ENCODE measurements around the gene PIGBOS1.
"Not testable (repeated sequence)": the region's sequence is repeated elsewhere in the genome, so short reads cannot be mapped to it uniquely, and the experiment has no call there.

PIGBOS1 gene

DNA sequence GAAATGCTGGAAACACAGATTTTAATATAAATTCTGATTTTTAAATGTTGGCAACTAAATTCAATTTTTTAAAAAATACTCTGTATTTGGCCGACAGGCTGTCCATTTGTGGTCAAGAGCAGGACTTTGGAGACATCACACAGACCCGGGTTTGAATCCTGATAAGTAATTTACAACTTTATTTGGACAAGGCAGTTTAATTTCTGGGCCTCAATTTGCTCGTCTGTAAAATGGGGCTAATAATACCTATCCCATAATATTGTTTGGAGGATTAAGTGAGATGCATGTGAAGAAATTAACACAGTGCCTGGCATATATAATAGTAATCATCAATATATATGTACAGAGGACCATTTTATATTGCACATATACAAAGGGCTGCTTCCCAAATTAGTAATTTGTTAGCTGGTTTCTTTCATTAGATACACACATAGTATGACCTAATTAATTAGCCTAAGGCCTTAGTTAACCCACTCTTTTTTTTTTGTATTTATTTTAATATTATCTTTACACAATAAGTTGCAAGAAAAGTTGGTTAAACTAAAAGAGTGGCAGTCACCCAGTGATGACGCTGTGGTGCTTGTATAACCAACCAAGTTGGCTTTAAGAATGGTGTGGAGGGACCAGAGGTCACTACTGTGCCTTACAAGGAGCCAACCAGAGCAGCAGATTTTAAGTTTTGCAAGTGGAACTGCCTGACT, 764 bp upstream of the PIGBOS1 start:
- Histone ChIP-seq H3K27ac (peak overlapping the region; percentile 77 to 100 (median 95)), H3K4me3 (peak overlapping the region; percentile 55 to 99 (median 76))

DNA sequence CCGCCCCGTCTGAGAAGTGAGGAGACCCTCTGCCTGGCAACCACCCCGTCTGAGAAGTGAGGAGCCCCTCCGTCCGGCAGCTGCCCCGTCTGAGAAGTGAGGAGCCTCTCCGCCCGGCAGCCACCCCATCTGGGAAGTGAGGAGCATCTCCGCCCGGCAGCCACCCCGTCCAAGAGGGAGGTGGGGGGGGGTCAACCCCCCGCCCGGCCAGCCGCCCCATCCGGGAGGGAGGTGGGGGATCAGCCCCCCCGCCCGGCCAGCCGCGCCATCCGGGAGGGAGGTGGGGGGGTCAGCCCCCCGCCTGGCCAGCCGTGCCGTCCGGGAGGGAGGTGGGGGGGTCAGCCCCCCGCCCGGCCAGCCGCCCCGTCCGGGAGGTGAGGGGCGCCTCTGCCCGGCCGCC, 16.1 kb downstream of the PIGBOS1 start:
- not testable (repeated sequence) for H3K27ac ChIP-seq, H3K4me3 ChIP-seq

- H3K4me3 ChIP-seq: no peak overlapping the region
- H3K27ac ChIP-seq: no peak overlapping the region
Observed at GRCh38 chr15:55297315-55297714, 21.6 kb downstream of the PIGBOS1 start.

- Histone ChIP-seq H3K27ac (peak overlapping the region in 20 of 21 experiments; percentile 79 to 97 (median 92)), H3K4me3 (peak overlapping the region; percentile 60 to 94 (median 83))
Observed at GRCh38 chr15:55290528-55291057, 28.3 kb downstream of the PIGBOS1 start.

DNA sequence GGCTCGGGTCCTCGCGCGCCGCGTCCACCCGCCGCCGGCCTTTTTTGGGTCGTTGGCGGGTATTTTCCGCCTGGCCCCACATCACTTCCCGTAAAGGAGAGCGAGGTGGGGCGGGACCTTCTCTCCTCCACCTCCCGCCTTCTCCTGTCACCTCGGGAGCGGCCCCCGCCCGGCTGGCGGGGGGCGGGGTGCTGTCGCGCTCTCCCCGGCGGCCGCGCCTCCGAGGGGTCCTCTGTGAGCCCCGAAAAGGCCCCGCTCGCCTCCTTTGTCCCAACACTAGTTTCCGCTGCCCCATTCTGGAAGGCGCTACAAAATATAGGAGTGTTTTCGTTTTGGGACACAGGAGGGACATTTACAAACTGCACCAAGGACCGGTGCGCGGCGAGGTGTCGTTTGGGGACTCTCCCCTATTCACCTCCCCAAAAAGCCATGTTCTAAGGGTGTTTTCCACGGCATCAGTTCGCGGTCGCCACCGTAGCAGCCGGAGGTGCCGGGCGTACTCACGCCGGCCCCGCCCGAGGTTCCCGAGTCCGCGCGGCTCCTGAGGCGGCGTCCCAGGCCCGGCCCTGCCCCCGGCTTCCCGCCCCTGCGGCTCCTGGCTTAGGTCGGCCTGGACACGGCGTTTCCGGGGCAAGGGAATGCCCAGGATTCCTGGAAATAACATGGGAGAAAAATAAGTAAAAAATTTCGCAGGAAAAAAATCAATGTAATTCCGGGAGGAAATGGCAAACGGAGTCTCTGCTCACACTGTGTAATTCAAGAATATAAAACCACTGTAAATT, 29.0 kb downstream of the PIGBOS1 start, which contains the start of gene RAB27A:
RAB27A (minus strand) TSS at position 68 of the 782 bp plus-strand sequence. CDS start 54,879 bp downstream, outside the sequence.
- peak within 1 kb of the TSS; percentile 60 to 94 (median 83) for H3K4me3 ChIP-seq
- H3K27ac ChIP-seq: peak within 1 kb of the TSS; percentile 79 to 97 (median 92)

DNA sequence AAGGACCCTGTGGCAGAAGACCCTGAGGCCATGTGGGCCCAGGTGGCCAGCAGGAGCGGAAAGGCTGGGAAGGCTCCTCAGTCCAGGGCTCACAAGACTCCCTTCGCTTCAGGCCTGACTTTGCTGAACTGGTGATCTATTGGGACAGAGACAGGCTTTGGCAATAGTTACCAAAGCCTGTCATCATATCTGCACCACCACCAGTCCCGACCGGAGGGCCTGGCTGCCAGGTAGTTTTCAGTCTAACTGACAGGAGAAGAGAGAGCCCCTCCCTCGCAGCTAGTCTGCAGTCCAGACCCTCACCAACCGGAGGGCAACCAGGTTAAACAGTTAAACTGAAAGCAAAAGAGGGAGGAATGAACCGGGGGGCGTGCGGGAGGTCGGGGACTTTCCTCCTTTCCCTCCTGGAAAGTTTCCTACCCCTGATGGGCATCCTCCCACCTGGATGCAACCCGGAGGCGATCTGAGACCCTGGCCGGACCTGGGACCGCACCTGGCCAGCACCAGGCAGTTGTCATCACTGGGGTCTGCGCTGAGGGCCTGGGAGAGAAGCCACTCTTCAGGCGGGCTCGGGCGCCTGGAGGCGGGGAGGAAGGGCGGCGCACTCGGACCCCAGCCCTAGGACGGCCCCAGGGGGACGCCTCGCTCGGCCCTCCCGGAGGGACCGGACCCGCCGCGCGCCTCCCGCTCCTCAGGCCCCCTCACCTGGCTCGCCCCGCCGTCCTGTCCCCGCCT, 29.7 kb downstream of the PIGBOS1 start:
- peak overlapping the region; percentile 60 to 94 (median 83) for H3K4me3 ChIP-seq
- H3K27ac ChIP-seq: peak overlapping the region; percentile 79 to 97 (median 92)

DNA sequence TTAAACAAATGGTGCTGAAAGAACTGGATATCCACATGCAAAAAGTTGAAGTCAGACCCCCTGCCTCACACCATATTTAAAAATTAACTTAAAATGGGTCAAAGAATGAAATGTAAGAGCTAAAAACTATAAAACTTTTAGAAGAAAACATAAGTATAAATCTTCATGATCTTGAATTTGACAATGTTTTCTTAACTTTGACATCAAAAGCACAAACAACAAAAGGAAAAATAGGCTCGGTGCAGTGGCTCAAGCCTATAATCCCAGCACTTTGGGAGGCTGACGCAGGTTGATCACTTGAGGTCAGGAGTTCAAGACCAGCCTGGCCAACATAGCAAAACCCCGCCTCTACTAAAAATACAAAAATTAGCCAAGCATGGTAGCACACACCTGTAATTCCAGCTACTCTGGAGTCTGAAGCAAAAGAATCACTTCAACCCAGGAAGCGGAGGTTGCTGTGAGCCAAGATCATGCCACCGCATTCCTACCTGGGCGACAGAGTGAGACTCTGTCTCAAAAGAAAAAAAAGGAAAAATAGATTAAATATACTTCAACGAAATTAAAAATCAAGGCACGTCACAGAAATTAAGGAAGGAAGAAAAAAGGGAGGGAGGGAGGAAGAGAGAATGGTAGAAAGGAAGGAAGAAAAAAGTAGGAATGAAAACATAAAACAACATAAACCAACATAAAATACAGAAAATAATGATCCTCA, 30.8 kb downstream of the PIGBOS1 start:
- Histone ChIP-seq H3K27ac (peak overlapping the region in 13 of 21 experiments; percentile 3 to 97 (median 92)), H3K4me3 (peak overlapping the region in 2 of 7 experiments; percentile 83)

GRCh38 chr15:55286442-55287189, 32.3 kb downstream of the PIGBOS1 start:
- not testable (repeated sequence) for H3K27ac ChIP-seq, H3K4me3 ChIP-seq

GRCh38 chr15:55284426-55284825, 34.5 kb downstream of the PIGBOS1 start:
- Histone ChIP-seq H3K4me3 (no peak overlapping the region), H3K27ac (peak overlapping the region in 2 of 21 experiments; percentile 78 to 79)

DNA sequence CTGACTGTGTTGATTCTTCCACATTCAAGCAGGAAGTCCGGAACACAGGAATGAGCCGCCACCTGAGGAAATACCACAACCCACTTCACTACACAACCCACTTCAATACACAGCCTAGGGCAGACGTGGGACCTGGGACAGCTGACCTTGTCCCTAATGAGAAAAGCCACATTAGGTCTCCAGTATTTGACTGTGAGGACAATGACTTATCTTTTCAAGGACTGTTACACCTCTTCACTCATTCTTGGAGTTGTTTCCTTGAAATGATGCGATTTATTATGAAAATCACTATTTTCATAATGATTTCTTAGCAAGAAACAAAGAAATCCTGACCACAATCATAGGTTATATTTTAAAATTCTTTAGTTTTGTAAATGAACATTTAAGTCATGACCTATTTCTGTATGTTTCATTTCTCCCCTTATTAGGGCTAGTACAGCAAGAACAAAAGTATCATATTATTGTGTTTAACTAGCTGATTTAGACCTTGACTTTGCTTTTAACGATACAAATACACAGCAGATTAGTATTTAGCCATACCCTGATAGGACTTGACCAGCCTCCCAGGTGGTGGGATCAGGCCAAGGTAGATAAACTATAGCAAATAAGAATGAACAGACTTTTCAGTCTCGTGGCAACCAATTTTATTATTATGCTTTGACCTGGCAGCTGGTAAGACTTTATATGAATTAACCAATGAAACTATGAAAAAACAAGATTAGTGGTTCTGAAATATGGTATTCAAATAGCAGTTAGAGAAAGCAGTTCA, 35.4 kb downstream of the PIGBOS1 start:
- peak overlapping the region in 9 of 21 experiments; percentile 20 to 79 (median 65) for H3K27ac ChIP-seq
- no peak overlapping the region for H3K4me3 ChIP-seq

GRCh38 chr15:55282284-55282833, 36.6 kb downstream of the PIGBOS1 start:
- no peak overlapping the region for H3K4me3 ChIP-seq
- peak overlapping the region in 15 of 21 experiments; percentile 6 to 79 (median 55) for H3K27ac ChIP-seq

- Histone ChIP-seq H3K27ac (peak overlapping the region in 11 of 21 experiments; percentile 6 to 79 (median 57)), H3K4me3 (no peak overlapping the region)
Observed at GRCh38 chr15:55281517-55282228, 37.2 kb downstream of the PIGBOS1 start.

- peak overlapping the region in 6 of 21 experiments; percentile 40 to 85 (median 72) for H3K27ac ChIP-seq
Observed at GRCh38 chr15:55280589-55280988, 38.3 kb downstream of the PIGBOS1 start.

GRCh38 chr15:55279746-55280351, 39.1 kb downstream of the PIGBOS1 start:
- Histone ChIP-seq H3K4me3 (no peak overlapping the region), H3K27ac (peak overlapping the region in 13 of 21 experiments; percentile 11 to 85 (median 63))

More at GRCh38 chr15:55280589-55280988, 38.3 kb downstream of the PIGBOS1 start:
- not testable (repeated sequence) for H3K4me3 ChIP-seq

DNA sequence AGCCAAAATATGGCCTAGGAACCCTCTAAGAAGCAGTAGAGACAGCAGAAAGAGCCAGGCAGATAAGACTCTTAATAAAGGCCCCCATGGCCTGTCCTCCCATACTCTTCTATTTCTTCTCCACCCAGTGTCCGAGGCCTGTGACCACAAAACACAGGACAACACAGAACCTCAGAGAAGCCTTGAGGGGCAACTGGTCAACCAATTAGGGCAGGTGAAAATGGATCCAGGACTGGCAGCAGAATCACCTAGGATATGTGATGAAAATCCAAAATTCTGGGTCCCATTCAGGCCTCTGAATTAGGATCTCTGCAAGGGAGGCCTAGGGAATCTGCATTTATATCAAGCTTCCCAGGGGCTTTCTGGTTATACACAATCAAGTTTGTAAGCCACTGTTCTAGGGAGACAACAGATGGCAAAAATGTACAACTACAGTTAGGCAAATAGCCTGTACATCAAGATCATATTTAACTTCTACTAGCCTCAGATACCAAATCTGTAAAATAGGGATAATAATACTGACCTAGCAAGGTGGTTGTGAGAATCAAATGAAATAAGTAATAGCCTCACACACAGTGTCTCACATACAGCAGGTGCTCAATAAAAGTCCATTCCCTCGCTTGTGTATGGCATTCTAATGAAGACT, 39.7 kb downstream of the PIGBOS1 start:
- Histone ChIP-seq H3K27ac (peak overlapping the region in 14 of 21 experiments; percentile 11 to 85 (median 58)), H3K4me3 (no peak overlapping the region)

GRCh38 chr15:55277715-55278114, 41.2 kb downstream of the PIGBOS1 start:
- peak overlapping the region in 10 of 21 experiments; percentile 31 to 85 (median 62) for H3K27ac ChIP-seq

More at GRCh38 chr15:55277715-55278114, 41.2 kb downstream of the PIGBOS1 start:
- H3K4me3 ChIP-seq: no peak overlapping the region
